UCSD-AML1 (cell line): ENCODE measurements around the gene PMPCA.

Source experiments
- DNase-seq: peaks from one replicate; lab custom pipeline; 2025; ENCODE audit not compliant: unreplicated experiment; lab: John Stamatoyannopoulos, UW

PMPCA gene, protein sequence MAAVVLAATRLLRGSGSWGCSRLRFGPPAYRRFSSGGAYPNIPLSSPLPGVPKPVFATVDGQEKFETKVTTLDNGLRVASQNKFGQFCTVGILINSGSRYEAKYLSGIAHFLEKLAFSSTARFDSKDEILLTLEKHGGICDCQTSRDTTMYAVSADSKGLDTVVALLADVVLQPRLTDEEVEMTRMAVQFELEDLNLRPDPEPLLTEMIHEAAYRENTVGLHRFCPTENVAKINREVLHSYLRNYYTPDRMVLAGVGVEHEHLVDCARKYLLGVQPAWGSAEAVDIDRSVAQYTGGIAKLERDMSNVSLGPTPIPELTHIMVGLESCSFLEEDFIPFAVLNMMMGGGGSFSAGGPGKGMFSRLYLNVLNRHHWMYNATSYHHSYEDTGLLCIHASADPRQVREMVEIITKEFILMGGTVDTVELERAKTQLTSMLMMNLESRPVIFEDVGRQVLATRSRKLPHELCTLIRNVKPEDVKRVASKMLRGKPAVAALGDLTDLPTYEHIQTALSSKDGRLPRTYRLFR

DNA sequence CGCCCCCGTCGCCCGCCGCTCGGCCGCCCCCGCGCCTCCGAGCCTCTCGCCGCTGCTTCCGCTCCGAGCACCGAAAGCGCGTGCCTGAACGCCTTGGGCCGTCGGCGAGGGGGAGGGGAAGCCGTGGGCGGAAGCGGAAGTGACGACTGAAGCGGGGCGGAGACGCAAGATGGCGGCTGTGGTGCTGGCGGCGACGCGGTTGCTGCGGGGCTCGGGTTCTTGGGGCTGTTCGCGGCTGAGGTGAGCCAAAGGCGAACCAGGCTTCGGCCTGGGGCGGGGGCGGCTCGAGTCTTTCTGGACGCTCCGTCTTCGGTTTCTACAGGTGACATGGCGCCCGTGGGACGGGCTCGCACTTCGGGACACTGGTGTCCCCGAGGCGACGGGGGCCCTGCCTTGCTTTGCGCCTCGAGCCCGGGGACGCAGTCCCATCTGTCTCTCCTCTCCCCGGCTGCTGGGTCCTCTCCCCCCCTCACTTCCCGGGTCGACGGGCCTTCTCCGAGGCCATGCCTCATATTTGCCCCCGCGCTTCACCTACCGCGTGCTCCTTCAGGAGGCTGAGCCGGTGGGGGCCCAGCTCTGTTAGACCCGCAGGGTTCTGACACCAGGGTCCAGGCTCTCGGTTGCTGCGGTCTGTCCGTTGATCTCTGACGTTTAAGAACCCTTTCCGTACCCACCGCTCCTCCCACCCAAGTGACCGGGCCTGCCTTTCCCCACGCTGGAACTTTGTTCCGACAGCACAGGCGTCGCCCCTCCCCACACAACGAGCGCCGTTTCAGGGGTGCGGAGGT, at the start of gene PMPCA, which contains the start of gene ENTR1:
Gene PMPCA (plus strand): TSS at position 159 of the 788 bp plus-strand sequence. CDS start 11 bp downstream, at position 170.
Gene ENTR1 (minus strand): TSS at position 115 of the 788 bp plus-strand sequence. CDS start 217 bp downstream, outside the sequence.
- DNase-seq: peak; percentile 90

DNA sequence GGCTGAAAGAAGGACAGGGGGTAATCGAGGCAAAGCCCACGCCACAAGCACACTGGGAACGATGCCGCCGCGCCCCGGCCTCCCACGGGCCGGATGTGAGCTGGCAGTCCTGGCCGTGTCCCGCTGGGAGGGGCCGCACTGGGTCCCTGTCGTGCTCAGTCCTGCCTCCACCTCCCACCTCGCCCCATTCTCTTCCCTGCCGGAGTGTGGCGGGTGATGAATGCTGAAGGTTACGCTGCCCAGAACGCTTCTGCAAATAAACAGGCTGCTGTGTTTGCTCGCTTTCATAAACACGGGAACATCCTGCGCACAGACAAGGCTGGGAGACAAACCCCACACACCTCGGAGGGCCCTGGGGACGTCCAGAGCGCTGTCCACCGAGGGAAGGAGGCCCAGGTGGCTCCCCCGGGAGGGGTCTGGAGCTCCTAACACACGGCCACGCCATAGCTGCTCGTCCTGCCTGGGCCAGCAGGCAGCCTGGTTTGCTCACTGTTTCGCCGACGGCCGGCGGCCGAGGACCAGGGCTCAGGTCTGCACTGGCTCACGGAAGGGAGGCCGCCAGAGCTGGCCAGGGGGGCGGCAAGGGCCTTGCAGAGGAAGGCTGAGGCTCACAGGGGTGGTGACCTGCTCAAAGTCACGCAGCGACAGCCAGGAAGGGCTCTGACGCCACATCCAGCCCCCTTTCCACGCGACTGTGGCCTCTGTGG, 49.3 kb upstream of the PMPCA start:
- DNase-seq: no peak

DNA sequence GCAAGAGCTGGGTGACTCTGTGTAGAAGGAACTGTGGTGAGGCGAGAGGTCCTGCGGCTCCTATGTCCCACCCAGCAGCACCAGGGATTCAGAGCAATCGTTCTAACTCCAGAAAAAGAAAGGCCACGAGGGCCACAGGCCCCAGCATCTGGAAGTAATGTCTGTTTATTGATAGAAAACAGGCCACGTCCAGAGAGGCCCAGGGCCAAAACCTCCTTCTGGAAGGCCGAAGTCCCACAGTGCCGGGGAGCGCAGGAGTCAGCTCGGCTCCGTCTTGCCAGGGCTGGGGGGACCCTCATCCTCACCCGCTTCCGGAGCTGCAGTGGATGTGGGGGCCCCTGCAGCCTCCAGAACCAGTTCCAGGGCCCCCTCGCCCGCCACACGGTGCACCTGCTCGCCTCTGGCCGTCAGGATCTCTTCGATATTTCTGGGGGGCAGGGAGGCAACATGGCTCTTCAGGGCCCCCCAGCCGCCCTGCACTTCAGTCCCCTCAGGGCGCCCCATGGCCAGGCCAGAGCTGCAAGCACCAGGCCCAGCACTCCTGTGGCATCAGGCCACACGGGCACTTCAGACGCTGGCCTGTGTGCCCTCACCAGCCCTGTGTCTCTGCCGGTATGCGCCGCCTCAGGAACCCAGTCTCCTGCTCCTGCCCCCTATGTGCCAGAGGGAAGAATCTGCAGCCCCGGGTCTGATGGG, 48.6 kb upstream of the PMPCA start:
- DNase-seq: no peak

DNA sequence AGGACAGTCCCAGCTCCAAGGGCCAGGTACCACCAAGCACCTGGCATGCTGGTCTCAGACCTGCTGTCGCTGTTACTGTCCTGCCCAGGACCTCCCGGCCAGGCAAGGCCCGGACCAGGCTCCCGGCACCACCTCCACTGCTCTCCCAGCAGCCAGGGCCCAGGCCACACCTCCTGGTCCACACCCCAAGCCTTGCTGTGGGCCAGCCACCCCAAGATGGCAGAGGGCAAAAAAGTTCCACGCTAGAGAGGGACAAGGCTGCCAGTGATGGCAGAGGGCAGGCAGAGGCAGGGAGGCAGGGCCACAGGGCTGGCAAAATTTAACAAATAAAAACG, 48.0 kb upstream of the PMPCA start:
- DNase-seq: no peak

DNA sequence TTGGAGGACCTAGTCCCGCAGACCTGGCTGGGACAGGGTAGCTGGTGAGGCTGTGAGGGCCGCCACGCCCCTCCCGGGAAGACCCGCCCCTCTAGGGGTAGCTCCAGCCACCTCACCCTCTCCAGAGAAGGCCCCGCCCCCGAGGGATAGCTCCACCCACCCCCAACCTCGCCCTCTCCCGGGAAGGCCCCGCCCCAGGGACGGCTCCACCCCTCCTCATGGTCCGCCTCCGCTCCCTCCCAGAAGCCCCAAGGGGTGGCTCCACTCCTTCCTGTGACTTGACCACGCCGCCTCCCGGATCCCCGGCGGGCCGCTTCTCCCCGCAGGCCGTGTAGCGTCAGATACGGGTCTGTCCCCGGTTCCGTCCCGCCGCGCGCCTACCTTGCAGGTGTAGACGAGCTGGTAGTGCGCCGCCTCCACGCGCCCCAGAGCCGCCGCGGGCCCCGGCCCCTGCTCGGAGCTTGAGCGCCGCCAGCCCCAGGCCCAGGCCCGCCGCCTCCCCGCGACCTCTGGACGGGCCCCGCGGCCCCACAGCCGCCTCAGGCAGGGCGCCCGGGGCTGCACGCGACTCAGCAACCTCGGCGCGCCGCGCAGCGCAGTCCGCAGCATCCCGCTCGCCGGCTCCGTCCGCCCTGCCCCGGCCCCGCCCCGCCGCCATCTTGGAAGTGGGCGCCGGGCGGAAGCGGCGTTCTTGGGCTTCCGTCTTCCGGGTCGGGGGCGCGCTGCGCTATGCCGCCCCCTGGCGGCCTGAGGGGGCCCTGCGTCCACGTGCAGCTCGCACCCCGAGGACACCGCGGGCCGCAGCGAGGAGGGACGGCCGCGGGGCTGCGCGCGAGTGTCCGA, 47.1 kb upstream of the PMPCA start, which contains the start of gene DNLZ:
Gene DNLZ (minus strand): TSS at position 639 of the 843 bp plus-strand sequence. CDS start 30 bp downstream, at position 609.
- peak; percentile 95 for DNase-seq

DNA sequence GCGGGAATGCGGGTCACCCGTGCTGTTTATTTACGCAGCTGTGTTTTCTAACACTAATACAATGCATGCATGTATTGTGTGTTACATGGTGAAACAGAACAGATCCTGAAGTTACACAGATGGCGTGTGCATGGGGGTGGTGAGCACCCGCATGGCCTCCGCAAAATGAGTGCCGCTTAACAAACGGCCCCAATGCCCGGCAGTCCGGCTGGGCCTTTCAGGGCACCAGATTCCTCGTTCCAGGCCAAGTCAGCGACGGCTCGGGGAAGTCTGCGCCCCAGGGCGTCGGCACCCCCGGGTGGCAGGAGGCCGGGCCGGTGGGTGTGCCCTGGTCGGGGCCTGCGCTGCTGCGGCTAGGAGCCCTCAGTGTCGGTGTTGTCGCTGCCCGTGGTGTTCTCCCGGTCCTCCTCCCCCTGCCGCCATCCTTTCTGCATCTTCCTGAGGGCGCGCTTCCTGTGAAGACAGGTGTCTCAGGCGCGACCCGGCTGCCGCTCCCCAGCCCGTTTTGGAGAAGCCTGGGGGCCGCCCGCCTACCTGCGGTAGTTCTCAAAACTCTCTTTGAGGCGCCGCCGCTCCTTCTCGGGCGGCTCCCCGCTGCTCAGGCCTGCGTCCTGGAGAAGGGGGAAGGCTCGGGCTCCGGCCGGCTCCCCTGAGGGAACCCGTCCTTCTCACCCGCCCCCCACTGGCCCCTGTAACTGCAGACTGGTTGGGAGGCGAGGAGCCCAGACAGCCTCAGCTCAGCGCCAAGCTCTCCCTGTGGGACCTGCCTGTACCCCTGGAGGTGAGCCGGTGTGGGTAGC, 46.3 kb upstream of the PMPCA start:
- no peak for DNase-seq

DNA sequence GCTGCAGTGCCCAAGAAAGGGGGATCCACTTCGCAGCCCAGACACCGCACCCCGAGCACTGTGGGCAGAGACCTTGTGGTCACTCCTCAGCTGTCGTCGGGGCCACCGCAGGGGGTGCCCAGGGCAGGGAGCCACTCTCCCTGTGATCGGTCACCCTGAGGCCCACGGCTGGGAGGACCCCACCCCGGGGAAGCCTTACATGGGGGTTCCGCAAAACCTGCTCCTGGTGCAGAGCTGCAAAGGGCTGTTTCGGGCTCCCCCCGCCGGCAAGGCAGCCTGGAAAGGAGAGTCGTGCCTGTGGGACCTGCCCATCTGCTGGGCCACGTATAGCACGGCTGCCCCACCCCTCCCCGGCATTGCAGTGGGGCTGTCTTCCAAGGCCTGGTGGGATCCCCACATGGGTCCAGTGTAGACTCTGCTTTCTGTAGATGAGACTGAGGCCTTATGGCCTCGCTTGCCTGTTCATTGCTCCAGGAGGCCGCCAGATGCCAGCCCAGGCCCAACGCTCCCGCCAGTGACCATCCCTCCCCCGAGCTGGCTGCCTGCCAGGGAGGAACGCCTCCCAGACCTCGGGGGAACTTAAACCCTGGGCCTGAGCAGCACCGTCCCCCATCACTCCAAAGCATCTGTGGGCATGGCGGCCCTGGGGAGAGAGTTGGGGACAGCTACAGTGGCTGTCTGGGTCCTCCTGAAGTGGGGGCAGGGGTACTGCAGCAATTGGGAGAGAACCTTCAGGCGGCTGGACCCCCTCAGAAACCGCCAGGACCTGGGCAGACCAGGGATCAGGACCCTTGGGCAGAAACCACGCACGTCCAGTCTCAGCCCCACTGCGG, 45.3 kb upstream of the PMPCA start:
- DNase-seq: no peak

DNA sequence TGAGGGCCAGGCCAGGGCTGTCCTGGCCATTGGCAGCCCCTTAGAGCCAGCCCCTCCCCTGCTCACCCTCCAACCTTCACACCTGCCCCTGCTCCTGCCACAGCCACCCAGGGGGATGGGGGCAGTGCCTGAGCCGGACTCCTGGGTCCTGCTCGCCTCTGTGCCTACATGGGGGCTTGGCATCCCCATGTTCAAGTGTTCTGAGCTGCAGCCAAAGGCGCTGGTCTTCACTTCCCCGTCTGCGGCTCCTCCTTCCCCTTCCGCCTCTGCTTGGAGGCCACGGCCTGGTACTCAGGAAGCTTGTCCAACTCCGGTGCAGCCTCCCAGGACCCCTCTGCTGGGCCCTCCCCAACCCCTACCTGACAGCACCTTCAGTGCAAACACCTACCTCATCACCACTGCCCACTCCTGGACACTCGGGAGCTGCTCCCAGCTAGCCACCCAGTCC, 44.7 kb upstream of the PMPCA start:
- DNase-seq: peak; percentile 21

DNA sequence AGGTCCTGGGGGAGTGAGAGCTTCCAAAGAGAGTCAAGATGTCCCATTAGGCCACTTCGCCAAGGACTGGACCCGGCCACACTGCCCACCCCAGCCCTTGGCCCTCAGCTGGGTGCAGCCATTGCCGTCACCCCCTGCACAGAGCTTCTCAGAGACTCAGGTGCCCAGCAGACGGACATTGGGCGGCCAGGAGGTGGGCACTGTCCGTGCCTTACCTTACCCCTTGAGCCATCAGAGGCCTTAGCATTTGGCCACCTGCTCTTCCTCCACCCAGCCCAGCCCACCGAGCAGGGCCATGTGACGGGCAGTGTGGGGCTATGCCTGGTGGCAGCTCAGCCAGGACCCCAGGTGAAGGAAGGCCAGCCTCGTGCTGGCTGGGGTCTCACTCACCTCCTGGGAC, 43.6 kb upstream of the PMPCA start:
- no peak for DNase-seq

DNA sequence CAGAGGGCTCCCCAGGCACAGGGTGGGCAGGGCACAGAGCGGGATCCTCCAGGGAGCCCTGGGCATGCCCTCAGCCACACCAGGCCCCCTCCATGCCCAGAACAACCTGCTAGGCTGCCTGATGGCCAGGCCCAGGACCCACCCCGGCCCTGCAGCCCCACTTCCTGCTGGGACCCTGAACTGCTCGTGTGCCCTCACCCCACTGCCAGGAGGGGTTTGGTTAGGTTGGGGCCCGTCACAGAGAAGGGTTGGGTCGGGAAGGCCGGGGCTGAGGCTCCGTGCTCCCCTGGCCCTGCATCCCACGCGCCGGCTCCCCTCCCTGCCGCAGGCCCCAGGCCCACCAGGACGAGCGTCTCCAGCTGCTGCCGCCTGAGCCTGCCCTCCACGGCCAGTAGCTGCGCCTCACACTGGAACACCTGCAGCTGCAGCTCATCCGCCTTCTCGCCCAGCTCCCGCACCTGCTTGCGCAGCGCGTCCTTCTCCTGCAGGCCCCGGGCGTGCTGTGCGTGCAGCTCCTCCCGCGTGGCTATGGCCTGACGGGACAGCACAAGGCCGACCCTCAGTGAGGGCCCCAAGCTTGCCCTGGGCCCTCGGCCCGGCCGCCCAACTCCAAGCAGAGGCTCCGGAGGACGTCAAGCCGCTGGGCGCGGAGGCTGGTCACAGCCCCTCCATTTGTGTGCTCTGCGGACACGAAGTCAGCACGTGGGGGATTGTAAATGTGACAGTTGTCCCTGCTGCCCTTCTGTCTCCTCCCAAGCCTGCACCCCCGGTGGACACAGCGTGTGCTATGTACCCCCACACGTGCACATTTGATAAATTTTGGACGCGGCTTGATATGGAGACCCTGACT, 42.9 kb upstream of the PMPCA start:
- DNase-seq: no peak

DNA sequence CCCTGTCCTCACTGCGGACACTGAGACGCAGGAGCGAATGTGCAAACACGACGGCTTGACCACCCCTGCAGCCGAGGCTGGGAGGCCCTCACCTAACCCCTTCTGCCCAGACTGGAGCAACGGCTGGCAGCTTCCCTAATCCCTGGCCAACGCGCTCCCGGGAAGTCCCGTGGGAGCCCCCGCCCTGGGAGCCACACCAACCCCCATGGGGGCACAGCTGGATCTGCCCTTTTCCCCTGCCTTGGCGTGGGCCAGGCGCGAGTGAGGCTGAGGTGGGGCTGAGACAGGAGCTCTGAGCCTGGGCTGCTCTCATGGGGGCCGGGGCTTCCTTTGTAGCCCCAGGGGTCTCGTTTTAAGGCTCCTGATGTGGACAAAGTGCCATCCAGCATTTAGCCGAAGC, 42.3 kb upstream of the PMPCA start:
- DNase-seq: no peak

DNA sequence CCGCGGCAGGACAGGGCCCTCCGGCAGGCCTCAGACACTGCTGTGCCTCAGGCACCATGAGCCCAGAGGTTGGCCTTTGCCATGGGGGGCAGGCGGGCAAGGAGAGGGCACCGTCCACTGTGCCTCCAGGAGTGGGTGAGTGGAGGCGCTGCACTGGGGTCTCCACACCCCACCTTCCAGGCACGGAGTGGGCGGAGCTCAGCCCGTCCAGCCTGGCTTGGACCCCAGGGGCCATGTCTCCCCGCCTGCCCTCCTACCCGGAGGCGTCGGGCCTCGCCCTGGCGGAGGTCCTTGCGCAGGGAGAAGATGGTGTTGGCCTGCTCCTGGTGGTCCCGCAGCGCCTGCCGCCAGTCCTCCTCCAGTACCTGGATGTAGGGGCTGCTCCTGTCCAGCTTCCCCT, 40.4 kb upstream of the PMPCA start:
- DNase-seq: no peak

DNA sequence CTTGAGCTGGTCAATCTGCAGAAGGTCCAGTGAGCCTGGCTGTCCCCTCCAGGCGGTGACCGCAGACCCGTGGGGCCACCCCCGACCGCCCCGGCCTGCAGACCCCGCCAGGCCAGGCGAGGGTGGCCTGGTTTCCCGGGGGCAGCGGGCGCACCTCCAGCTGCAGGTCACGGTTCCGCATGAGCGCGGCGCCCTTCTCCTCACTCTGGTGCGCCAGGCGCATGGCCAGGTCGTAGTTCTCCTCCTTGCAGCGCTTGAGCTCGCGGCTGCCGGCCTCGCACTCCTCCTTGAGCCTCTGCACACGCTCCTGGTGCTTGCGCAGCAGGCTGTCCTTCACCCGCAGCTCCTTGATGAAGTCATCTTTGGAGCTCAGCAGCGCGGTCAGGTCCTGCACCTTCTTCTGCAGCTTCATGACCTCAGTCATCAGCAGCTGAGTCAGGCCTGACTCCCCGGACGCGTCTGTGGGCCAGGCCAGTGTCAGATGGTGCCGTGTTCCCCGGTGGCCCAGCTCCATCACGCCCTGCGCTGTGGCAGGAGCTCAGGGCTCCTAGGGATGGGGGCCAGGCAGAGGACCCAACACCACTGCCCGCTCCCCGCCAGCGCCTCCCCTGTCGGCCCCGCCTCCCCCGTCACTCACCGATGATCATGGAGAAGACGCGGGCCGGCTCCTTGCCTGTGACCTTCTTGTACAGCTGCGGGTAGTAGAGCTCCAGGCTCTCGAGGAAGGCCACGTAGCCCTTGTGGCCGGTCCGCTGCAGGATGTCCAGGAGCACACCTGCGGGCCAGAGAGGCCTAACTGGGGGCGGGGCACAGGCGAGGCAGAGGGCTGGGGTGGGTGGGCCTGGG, 39.5 kb upstream of the PMPCA start:
- no peak for DNase-seq

DNA sequence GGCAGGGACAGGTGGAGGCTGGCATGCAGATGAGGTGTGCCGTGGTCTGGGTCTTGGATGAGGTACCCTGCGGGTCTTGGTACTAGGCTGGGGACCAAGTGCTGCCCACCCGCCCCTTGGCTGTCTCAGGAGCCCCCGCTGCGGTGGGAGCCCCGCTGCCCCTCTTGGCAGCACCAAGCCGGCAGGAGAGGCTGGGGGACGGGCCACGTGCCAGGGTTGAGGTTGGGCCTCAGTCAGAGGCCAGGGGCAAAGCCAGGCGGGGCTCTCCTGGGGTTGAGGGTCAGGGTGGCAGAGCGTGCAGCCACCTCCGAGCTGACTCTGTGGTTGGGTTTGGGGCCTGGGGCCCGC, 39.0 kb upstream of the PMPCA start:
- DNase-seq: no peak

DNA sequence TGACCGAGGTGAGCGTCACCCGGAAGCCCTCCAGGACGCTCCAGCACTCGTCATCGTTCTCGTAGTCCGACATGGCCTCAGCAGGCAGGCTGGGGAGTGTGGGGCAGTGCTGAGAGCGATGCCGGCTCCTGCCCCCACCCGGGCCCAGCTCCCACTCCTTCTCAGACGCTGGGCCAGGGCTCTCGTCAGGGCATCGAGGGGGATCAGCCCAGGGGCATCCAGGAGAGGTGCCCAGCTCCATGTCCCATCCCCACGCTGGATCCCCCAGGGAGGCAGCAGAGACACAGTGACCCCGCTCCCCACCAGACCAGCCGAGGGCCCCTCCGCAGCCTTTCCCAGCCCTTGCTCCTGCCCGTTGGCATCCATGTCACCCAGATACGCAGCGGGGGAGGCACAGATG, 38.5 kb upstream of the PMPCA start:
- no peak for DNase-seq

DNA sequence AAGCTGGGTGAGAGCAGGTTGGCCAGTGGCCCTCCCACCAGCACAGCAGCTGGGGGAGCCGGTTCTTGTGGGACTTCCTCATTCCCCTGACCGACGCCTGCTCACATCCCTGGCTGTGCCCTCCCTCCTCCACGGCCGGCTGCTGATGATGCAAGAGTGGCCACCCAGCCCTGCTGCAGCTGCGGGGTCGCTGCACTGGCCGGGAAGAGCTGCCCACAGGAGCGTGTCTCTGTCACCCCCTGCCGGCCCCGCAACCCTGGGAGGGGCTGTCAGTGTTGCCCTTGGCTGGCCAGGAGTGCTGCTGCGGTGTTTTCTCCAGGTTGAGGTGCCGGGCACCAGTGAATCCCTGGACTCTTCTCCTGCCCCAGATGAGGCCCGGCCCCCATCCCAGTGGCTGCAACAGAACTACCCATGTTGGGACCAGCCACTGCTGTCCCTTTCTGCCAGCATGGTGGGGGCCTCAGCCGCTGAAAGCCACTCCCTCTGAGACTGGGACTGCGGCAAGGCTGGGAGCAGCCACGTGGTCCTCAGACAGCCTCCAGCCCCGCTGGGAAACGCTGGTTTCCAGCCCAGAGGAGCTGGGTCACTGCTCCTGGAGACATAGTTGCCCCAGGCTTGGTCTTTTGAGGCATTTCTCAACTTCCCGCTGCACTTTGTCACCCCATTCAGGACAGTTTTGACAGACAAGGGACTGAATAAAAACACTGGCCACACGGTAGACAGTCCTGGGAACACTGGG, 37.7 kb upstream of the PMPCA start:
- DNase-seq: peak; percentile 78
